DND-41 (cell line): ENCODE measurements around the gene KCNIP4.

ENCODE experiments used
- ATAC-seq: fragments of 200-7000 bp; cut with Tn5 transposase; 3 replicates; pipeline ENCODE4 v1.9.1; 2021; ENCODE audit warnings: low read depth; ENCODE audit not compliant: insufficient read depth
- DNase-seq: peaks from one replicate; pipeline ENCODE4 v3.0.0-alpha.2; 2020
- H2AFZ ChIP-seq: 2 replicates; pipeline ENCODE4 v1.6.0; 2012; ENCODE audit warnings: low read depth, low read length
- H3K27ac ChIP-seq: 2 replicates; pipeline ENCODE4 v1.5.1; 2012; ENCODE audit warnings: low read length, inconsistent platforms
- H3K27me3 ChIP-seq: fragments of 200-600 bp; sonication (generic); 2 replicates; pipeline ENCODE4 v1.6.0; 2012; ENCODE audit warnings: low read length, mild to moderate bottlenecking, inconsistent platforms; ENCODE audit not compliant: insufficient read depth, poor library complexity
- H3K36me3 ChIP-seq: 2 replicates; pipeline ENCODE4 v1.5.1; 2012; ENCODE audit warnings: low read length, inconsistent platforms; ENCODE audit not compliant: insufficient read depth
- H3K4me1 ChIP-seq: 2 replicates; pipeline ENCODE4 v1.5.1; 2012; ENCODE audit warnings: mild to moderate bottlenecking, low read length; ENCODE audit not compliant: insufficient read depth
- H3K4me2 ChIP-seq: 2 replicates; pipeline ENCODE4 v1.6.0; 2012; ENCODE audit warnings: mild to moderate bottlenecking, moderate library complexity, low read length, inconsistent platforms; ENCODE audit not compliant: insufficient read depth
- H3K4me3 ChIP-seq, 2 experiments: fragments of 200-600 bp in 1 of 2; shearing (Covaris generic) in 1 of 2; 2 replicates each; pipeline ENCODE4 v1.5.1; 2012 to 2016; ENCODE audit warnings: inconsistent platforms in 2 of 2, low read length in 2 of 2, mild to moderate bottlenecking in 2 of 2, low read depth in 1 of 2, moderate library complexity in 1 of 2
- H3K79me2 ChIP-seq: 2 replicates; pipeline ENCODE4 v1.6.0; 2012; ENCODE audit warnings: low read length, inconsistent platforms; ENCODE audit not compliant: insufficient read depth
- H3K9ac ChIP-seq: 2 replicates; pipeline ENCODE4 v1.6.0; 2012; ENCODE audit warnings: low read depth, mild to moderate bottlenecking, inconsistent platforms, low read length, moderate library complexity
- H3K9me3 ChIP-seq: 2 replicates; pipeline ENCODE4 v1.5.1; 2012; ENCODE audit warnings: low read length, moderate library complexity, mild to moderate bottlenecking, inconsistent platforms; ENCODE audit not compliant: insufficient read depth, severe bottlenecking
- H4K20me1 ChIP-seq: 2 replicates; pipeline ENCODE4 v1.6.0; 2012; ENCODE audit warnings: low read length; ENCODE audit not compliant: insufficient read depth
- EZH2 ChIP-seq: IDR thresholded peaks from 3 replicates; pipeline ENCODE4 v1.6.1; 2012; ENCODE audit warnings: borderline replicate concordance, low read depth, mild to moderate bottlenecking, moderate library complexity, low read length, inconsistent platforms; ENCODE audit not compliant: severe bottlenecking
- TF ChIP-seq, protein P1 (sequence below): IDR thresholded peaks from 2 replicates; pipeline ENCODE4 v1.5.1; 2012; ENCODE audit warnings: borderline replicate concordance, low read length, moderate library complexity, mild to moderate bottlenecking; ENCODE audit not compliant: poor library complexity, severe bottlenecking; ENCODE audit errors: extremely low read depth

Gene KCNIP4

DNA sequence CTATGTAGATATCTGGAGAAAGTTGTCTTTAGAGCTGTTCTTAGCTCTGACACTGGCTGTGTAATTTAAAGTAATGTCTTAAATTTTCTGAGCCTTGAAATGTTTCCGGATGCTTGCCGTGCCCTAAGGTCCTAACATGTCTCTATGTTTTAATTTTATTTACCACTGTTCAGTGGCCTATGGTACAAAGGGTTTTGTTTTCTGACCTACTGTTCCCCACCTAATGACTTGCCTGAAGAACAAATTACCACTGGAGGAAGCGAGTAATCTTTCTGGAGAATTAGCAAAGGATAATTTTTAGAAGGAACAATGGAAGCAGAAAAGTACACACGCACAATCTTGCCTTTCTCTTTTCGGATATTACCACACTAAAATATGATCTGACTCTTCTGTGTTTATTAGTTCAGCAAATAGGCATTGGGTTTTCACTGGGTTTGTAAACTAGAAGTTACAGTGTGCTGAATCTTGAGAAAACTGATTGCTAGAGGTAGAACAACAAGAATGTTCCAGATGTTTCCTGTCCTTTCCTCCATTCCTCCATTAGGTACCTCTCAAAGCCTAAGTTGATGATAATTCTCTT is 812.4 kb downstream of the KCNIP4 start:
- DNase-seq (no peak), ATAC-seq (no peak)
- no peak overlapping the region for H3K27ac ChIP-seq
- no peak overlapping the region for H3K4me3 ChIP-seq
- H4K20me1 ChIP-seq: no peaks in the 10 kb centered on the region
- H3K9me3 ChIP-seq: no peaks in the 10 kb centered on the region
- no peak overlapping the region for H2AFZ ChIP-seq
- H3K79me2 ChIP-seq: no peaks in the 10 kb centered on the region
- H3K9ac ChIP-seq: no peak overlapping the region
- H3K36me3 ChIP-seq: no peaks in the 10 kb centered on the region
- no peaks in the 10 kb centered on the region for H3K27me3 ChIP-seq
- no peak for TF ChIP-seq EZH2
- TF ChIP-seq, protein P1, sequence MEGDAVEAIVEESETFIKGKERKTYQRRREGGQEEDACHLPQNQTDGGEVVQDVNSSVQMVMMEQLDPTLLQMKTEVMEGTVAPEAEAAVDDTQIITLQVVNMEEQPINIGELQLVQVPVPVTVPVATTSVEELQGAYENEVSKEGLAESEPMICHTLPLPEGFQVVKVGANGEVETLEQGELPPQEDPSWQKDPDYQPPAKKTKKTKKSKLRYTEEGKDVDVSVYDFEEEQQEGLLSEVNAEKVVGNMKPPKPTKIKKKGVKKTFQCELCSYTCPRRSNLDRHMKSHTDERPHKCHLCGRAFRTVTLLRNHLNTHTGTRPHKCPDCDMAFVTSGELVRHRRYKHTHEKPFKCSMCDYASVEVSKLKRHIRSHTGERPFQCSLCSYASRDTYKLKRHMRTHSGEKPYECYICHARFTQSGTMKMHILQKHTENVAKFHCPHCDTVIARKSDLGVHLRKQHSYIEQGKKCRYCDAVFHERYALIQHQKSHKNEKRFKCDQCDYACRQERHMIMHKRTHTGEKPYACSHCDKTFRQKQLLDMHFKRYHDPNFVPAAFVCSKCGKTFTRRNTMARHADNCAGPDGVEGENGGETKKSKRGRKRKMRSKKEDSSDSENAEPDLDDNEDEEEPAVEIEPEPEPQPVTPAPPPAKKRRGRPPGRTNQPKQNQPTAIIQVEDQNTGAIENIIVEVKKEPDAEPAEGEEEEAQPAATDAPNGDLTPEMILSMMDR: no peak
- no peaks in the 10 kb centered on the region for H3K4me1 ChIP-seq
- no peak overlapping the region for H3K4me2 ChIP-seq

DNA sequence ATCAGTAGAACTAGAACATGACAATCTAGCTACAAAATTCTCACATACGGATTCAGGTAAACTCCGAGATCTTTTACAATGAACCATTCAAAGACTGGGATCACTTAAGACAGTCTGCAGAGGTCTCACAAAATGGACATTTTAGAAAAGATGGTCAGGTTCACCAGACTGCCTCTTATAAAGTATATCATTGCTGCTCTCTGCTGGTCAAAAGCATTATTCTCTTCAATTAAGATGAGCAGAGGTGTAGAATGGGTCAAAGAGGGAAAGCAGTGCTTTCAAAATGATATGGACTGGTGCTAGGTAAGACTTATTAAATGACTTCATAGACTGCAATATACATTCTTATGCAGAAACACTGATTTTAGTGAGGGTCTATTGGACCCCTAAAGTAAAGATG is 813.6 kb downstream of the KCNIP4 start:
- H3K4me1 ChIP-seq: no peaks in the 10 kb centered on the region
- H3K36me3 ChIP-seq: no peaks in the 10 kb centered on the region
- no peak overlapping the region for H3K4me2 ChIP-seq
- H3K9me3 ChIP-seq: no peaks in the 10 kb centered on the region
- no peaks in the 10 kb centered on the region for H3K27me3 ChIP-seq
- TF ChIP-seq, protein P1: no peak
- TF ChIP-seq EZH2: no peak
- ATAC-seq (no peak), DNase-seq (no peak)
- no peak overlapping the region for H3K27ac ChIP-seq
- no peaks in the 10 kb centered on the region for H4K20me1 ChIP-seq
- no peak overlapping the region for H3K4me3 ChIP-seq
- no peak overlapping the region for H3K9ac ChIP-seq
- no peak overlapping the region for H2AFZ ChIP-seq
- H3K79me2 ChIP-seq: no peaks in the 10 kb centered on the region

DNA sequence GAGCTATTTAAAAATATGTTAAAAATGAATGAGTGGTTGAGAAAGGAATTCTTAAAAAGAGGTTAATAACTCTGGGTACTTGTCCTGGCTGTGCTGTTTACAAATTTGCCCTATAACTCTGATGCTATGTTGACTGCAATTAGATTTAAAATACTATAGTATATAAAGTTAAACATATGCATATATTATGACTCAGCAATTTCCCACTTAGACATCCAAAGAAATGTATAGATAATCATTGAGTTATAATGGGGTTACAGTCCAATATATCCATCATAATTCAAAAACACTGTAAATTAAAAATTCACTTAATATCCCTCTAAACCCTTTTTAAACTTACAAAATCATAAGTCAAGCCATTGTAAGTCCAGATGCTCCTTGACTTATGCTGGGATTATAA is 818.0 kb downstream of the KCNIP4 start:
- no peaks in the 10 kb centered on the region for H3K4me1 ChIP-seq
- no peak overlapping the region for H3K4me3 ChIP-seq
- no peak for ATAC-seq
- H3K27me3 ChIP-seq: no peaks in the 10 kb centered on the region
- H2AFZ ChIP-seq: no peak overlapping the region
- no peak for DNase-seq
- no peaks in the 10 kb centered on the region for H4K20me1 ChIP-seq
- H3K4me2 ChIP-seq: no peak overlapping the region
- TF ChIP-seq, protein P1: no peak
- no peak for TF ChIP-seq EZH2
- H3K79me2 ChIP-seq: no peaks in the 10 kb centered on the region
- no peak overlapping the region for H3K27ac ChIP-seq
- H3K36me3 ChIP-seq: no peaks in the 10 kb centered on the region
- H3K9ac ChIP-seq: no peak overlapping the region
- no peaks in the 10 kb centered on the region for H3K9me3 ChIP-seq
